ENCODE results near the gene RASSF10.

The RASSF10 gene

GRCh38 chr11:13008625-13009475 lies at the start of gene RASSF10:
Gene RASSF10, plus strand, starts transcription at chr11:13009316. Its CDS starts 261 bp downstream, at chr11:13009577.
- POLR2A ChIA-PET: no interaction called here
- CTCF ChIA-PET: no interaction called here
- no peak for TF ChIP-seq CTCF (IDR thresholded peaks at IDR 0.05; ENCODE audit: control extremely low read depth, extremely low read depth, low read depth, missing control alignments)
- DNase-seq (ENCODE audit: extremely low spot score): peak; percentile 14

GRCh38 chr11:12961615-12962014 lies 47.5 kb upstream of the RASSF10 start:
- ChIA-PET CTCF (interaction anchor here (2.0 to 6.4 kb wide), 3 partner anchors 18 to 383 kb away, joined by 6 to 51 read pairs (median 8); no protein-coding TSS in a partner anchor), POLR2A (no interaction called here)
- no peak for TF ChIP-seq CTCF (IDR thresholded peaks at IDR 0.05; ENCODE audit: control extremely low read depth, extremely low read depth, low read depth, missing control alignments)
- no peak for DNase-seq (ENCODE audit: extremely low spot score)

- ChIA-PET POLR2A (no interaction called here), CTCF (interaction anchor here (2.0 to 6.4 kb wide), 3 partner anchors 18 to 383 kb away, joined by 6 to 51 read pairs (median 8); no protein-coding TSS in a partner anchor)
- no peak for DNase-seq (ENCODE audit: extremely low spot score)
- no peak for TF ChIP-seq CTCF (IDR thresholded peaks at IDR 0.05; ENCODE audit: control extremely low read depth, extremely low read depth, low read depth, missing control alignments)
These were observed 46.8 kb upstream of the RASSF10 start for GRCh38 chr11:12962306-12962705.

- no peak for DNase-seq (ENCODE audit: extremely low spot score)
- POLR2A ChIA-PET: no interaction called here
- no peak for TF ChIP-seq CTCF (IDR thresholded peaks at IDR 0.05; ENCODE audit: control extremely low read depth, extremely low read depth, low read depth, missing control alignments)
- CTCF ChIA-PET: interaction anchor here (0.9 to 6.4 kb wide), 10 partner anchors 11 to 633 kb away, joined by 3 to 51 read pairs (median 4); no protein-coding TSS in a partner anchor
These were observed 46.1 kb upstream of the RASSF10 start for GRCh38 chr11:12963051-12963450.

- ChIA-PET CTCF (interaction anchor here (0.6 to 6.4 kb wide), 28 partner anchors 8 to 634 kb away, joined by 3 to 51 read pairs (median 4); partner anchors contain the start of gene BTBD10), POLR2A (no interaction called here)
- peak; percentile 89 for TF ChIP-seq CTCF (IDR thresholded peaks at IDR 0.05; ENCODE audit: control extremely low read depth, extremely low read depth, low read depth, missing control alignments)
- DNase-seq (ENCODE audit: extremely low spot score): peak; percentile 80
These were observed 45.2 kb upstream of the RASSF10 start for GRCh38 chr11:12963792-12964536.

- ChIA-PET CTCF (interaction anchor here (0.8 to 6.4 kb wide), 11 partner anchors 9 to 498 kb away, joined by 3 to 51 read pairs (median 4); partner anchors contain the start of gene BTBD10), POLR2A (no interaction called here)
- no peak for TF ChIP-seq CTCF (IDR thresholded peaks at IDR 0.05; ENCODE audit: control extremely low read depth, extremely low read depth, low read depth, missing control alignments)
- no peak for DNase-seq (ENCODE audit: extremely low spot score)
These were observed 44.5 kb upstream of the RASSF10 start for GRCh38 chr11:12964650-12965049.

All from GM10248 (cell line).